GM21576 (cell line): ENCODE results near the gene LAMB3.
A peak's percentile ranks its signal among the peaks of the same experiment; 100 is the strongest.

Experiments used
- ATAC-seq: cut with Tn5 transposase; IDR thresholded peaks from one replicate; pipeline ENCODE4 v1.9.1; 2021; ENCODE audit warnings: mild to moderate bottlenecking, moderate library complexity; ENCODE audit not compliant: unreplicated experiment

Gene LAMB3

DNA sequence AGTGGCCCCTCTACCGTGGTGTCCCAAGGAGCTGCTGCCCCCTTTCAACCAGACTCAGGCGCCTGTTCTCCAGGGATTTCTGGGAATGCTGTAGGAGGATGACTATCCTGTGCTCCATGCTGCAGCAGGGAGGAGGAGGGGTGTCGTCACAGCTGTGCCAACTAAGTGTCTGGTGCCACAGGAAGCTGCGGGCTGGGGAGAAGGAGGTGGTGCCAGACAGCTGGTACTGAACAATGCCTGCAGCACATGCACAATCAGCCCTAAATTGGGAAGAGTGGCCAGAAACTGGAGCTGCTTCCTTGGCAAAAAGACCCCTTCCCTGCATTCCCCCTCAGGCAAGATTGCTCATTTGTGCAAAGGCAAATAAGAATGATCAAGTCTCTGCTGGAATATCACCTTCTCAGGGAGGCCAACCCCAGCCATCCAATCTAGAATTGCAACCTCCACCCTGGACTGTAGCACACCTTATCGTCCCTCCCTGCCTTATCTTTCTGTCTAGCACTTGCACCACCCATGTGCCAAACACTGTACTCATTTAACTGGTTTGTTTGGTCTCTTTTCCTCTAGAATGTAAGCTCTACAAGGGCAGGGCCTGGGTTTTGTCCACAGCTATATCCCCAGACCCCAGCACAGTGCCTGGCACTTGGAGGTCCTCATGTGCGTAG is 33.3 kb downstream of the LAMB3 start:
- no peak for ATAC-seq

- ATAC-seq: no peak
These were observed 33.9 kb downstream of the LAMB3 start for GRCh38 chr1:209618291-209618690.

GRCh38 chr1:209617755-209618154 is 34.5 kb downstream of the LAMB3 start:
- no peak for ATAC-seq

GRCh38 chr1:209617047-209617673 is 35.1 kb downstream of the LAMB3 start:
- ATAC-seq: no peak

DNA sequence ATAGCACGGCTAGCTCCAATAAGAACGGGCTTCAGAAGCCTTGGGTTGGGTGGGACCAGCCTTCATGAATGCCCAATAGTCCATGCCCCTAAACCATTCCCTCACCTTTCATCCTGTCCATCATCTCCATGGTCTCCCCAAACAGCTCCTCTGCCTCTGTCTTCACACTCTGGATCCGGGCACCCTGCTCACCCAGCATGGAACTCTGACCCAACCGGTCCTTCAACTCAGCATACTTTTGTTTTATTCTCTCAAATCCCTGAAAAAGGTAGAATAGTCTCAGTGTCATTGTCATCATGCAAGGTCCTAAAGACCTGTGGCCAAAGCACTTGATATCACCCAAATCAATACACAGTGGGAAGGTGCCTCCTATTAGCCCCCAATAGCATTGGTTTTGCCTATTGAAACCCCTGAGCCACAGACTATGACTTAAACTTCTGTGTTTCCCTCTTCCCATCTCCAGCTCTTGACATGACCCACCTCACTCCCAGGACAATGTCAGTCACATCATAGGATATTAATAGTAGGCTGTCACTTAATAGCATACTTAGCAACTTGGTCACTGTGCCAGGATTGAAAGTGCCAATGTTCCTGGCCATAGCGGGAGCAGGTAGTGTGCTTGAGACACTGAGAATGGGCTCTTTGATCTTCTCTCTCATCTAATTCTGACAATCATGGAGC is 35.7 kb downstream of the LAMB3 start:
- ATAC-seq: no peak

DNA sequence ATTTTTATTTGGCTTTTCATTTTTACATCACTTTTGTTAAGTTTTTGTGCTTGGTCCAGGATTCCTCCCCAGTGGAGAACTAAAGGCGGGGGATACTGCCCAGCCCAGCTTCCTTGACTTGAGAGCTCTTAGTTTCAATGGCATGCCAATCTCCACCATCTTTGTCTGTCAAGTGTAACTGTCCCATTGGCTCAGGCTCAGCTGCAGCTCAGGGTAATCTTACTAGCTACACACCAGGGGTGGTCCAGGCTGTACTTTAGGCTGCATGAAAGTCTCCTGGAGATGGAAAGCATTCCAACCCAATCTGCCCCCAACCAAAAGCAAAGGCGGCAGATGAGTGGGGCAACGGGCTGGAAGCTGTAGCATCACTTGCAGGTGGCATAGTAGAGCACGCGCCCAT is 37.3 kb downstream of the LAMB3 start:
- no peak for ATAC-seq

GRCh38 chr1:209614151-209614420 is 38.1 kb downstream of the LAMB3 start:
- no peak for ATAC-seq

GRCh38 chr1:209613400-209614150 is 38.6 kb downstream of the LAMB3 start:
- no peak for ATAC-seq

GRCh38 chr1:209612646-209613399 is 39.4 kb downstream of the LAMB3 start:
- no peak for ATAC-seq

GRCh38 chr1:209611771-209612570 is 40.3 kb downstream of the LAMB3 start:
- no peak for ATAC-seq

GRCh38 chr1:209610631-209610905 is 41.7 kb downstream of the LAMB3 start:
- ATAC-seq: no peak

DNA sequence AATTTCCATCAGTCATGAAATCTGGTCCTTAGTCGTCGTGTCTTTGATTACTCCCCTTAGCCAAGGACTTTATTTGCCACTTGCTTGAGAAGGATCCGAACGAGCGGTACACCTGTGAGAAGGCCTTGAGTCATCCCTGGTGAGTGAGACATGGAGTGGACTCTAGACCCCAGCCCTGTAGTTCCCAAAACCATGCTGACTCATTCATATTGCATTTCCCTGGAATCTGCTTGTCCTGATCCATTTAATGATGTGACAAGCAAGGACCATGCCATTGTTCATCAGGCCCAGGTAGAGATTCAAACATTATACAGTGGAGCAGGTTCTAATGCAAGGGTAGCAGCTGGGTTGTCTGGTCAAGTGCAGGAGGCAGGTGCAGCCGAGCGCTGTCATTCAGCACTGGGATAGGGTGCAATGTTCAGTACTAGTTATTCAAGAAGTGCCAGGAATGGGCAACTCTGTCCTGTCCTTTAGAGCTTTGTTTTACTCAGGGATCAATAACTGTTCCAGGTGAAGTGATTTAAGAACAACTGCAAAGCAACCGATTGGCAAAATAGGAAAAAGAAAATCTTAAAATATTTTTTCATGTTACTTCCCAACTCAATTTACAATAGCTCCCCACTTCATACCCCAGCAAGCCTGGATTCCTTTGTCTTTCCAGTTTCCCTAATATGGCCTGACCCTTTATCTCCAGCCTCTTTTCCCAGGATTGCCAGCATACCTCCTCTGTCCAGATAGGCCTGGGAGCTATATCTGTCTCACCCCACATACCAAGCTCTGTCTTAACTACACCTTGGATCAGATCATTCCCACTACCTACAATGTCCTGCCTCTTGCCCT is 42.2 kb downstream of the LAMB3 start:
- ATAC-seq: no peak

- ATAC-seq: no peak
These were observed 43.0 kb downstream of the LAMB3 start for GRCh38 chr1:209609041-209609790.

DNA sequence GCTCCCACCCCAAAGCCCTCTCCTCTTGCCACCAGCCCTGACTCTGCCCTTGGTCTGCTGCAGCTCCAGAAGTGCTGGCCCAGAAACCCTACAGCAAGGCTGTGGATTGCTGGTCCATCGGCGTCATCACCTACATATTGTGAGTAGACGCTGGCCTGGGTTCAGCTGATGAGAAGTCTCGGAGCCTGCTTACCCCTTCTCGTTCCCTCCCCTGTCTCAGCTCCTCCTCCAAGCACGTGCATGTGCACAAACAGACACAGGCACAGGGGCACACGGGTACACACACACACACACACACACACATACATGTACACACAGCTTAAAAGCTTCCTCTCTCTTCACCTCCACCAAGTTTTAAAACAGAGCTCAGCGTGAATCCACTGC is 44.4 kb downstream of the LAMB3 start:
- ATAC-seq: peak; percentile 16

DNA sequence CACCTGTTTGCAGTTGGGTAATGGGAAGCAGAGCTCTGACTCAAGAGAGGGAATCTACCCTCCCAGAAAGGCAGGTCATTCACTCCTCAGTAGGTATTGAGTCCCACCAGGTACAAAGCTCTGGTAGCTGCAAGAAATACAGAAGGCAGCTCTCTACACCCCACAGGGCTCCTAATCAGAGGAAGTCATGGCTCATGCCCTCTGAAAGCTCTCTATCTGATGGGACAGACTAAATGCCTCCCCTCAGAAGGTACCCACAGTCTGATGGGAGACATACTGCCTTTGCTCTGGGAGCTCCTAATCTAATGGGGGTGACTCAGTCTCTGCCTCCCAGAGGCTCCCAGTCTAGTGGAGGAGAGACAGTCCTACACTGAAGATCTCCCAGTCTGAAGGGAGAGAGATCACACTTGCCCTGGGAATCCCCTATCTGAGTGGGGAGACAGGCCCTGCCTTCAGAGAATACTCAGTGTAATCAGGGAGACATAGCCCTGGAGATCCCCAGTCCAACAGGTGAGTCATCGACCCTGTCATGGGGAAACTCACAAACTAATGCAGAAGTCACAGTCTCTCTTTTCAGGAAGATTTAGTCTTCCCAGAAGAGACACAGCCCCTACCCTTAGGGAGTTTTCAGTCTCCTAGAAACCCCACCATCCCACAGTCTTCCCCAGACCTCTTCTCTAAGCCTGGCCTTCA is 45.0 kb downstream of the LAMB3 start:
- peak; percentile 82 for ATAC-seq

DNA sequence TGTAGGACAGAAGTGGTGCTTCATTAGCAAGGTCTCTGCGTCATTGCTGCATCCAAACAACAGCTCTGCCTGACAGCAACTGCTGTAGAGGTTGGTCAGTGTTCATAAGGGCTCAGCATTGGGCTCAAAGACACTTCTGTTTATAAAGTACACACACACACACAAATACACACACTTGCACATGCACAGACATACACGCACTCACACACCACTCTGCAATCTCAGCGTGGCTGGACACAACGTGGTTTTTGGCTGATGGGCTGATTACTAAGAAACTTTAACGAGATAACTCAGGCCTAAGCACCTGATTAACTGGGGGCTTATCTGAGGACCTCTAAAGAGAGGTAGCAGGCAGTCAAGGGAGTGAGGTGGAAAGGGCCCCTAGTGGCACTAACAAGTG is 48.3 kb downstream of the LAMB3 start:
- no peak for ATAC-seq

DNA sequence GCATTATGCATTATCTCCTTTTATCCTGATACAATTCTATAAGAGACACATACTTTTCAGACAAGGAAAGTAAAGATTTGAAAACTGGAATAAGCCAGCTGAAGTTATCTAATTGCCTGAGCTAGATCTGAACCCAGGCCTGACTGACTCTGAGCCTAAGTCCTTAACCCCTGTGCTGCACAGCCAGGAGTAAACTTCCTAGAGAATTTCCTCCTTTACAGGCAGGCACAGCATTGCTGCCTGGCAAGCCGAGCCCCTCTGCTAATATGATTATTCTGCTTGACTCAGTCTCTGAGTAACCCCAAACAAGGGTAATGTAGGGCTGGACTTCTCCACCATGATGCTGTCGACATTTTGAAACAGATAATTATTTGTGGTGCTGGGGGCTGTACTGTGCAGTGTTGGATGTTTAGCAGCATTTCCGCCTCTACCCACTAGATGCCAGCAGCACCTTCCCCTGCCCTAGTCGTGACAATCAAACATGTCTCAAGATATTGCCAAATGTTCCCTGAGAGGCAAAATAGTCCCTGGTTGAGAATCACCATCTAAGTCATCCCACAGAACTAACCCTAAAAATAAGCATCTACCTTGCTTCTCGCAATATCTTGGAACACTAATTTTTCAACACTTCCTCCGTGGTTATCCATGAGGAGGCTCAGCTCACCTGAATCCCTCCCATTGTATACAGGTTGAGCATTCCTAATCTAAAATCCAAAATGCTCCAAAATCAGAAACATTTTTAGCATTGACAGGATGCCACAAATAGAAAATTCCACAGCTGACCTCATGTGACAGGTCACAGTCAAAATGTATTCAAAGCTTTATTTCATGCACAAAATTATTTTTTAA is 50.2 kb downstream of the LAMB3 start:
- ATAC-seq: peak; percentile 71
